Measurements from ENCODE around the gene ANKIB1.

Gene ANKIB1

GRCh38 chr7:92352009-92352408, 106.2 kb downstream of the ANKIB1 start:
- TF ChIP-seq REST (IDR thresholded peaks at IDR 0.05; ENCODE audit: insufficient replicate concordance, low read depth) (no peak), CTCF (IDR thresholded peaks at IDR 0.05; ENCODE audit: insufficient read depth, low read length) (no peak), SPI1 (IDR thresholded peaks at IDR 0.05; ENCODE audit: borderline replicate concordance, low read depth) (no peak), GABPA (IDR thresholded peaks at IDR 0.05; ENCODE audit: low read depth) (no peak), POLR2AphosphoS5 (IDR thresholded peaks at IDR 0.05; ENCODE audit: low read depth) (no peak)
- no peaks in the 10 kb centered on the region for H3K27me3 ChIP-seq (ENCODE audit: insufficient read depth, poor library complexity, severe bottlenecking)
- no peak overlapping the region for H3K27ac ChIP-seq (replicated peaks)
- no peak for DNase-seq (ENCODE audit: low read depth in 1 of 2, low spot score in 1 of 2)
- no peak overlapping the region for H3K4me3 ChIP-seq (replicated peaks; ENCODE audit: insufficient read depth, low read length)

GRCh38 chr7:92354214-92354613, 108.4 kb downstream of the ANKIB1 start:
- no peak for TF ChIP-seq SPI1 (IDR thresholded peaks at IDR 0.05; ENCODE audit: borderline replicate concordance, low read depth)
- TF ChIP-seq CTCF (IDR thresholded peaks at IDR 0.05; ENCODE audit: insufficient read depth, low read length), result no peak
- TF ChIP-seq REST (IDR thresholded peaks at IDR 0.05; ENCODE audit: insufficient replicate concordance, low read depth), result no peak
- TF ChIP-seq GABPA (IDR thresholded peaks at IDR 0.05; ENCODE audit: low read depth), result no peak
- TF ChIP-seq POLR2AphosphoS5 (IDR thresholded peaks at IDR 0.05; ENCODE audit: low read depth), result no peak

GRCh38 chr7:92356406-92356805, 110.6 kb downstream of the ANKIB1 start:
- no peaks in the 10 kb centered on the region for H3K27me3 ChIP-seq (ENCODE audit: insufficient read depth, poor library complexity, severe bottlenecking)
- no peak overlapping the region for H3K27ac ChIP-seq (replicated peaks)
- no peak for DNase-seq (ENCODE audit: low read depth in 1 of 2, low spot score in 1 of 2)
- TF ChIP-seq GABPA (IDR thresholded peaks at IDR 0.05; ENCODE audit: low read depth) (no peak), CTCF (IDR thresholded peaks at IDR 0.05; ENCODE audit: insufficient read depth, low read length) (no peak), REST (IDR thresholded peaks at IDR 0.05; ENCODE audit: insufficient replicate concordance, low read depth) (no peak), POLR2AphosphoS5 (IDR thresholded peaks at IDR 0.05; ENCODE audit: low read depth) (no peak), SPI1 (IDR thresholded peaks at IDR 0.05; ENCODE audit: borderline replicate concordance, low read depth) (no peak)
- H3K4me3 ChIP-seq (replicated peaks; ENCODE audit: insufficient read depth, low read length), result no peak overlapping the region

More at GRCh38 chr7:92354214-92354613, 108.4 kb downstream of the ANKIB1 start:
- Histone ChIP-seq H3K4me3 (replicated peaks; ENCODE audit: insufficient read depth, low read length) (no peak overlapping the region), H3K27me3 (ENCODE audit: insufficient read depth, poor library complexity, severe bottlenecking) (no peaks in the 10 kb centered on the region), H3K27ac (replicated peaks) (no peak overlapping the region)
- no peak for DNase-seq (ENCODE audit: low read depth in 1 of 2, low spot score in 1 of 2)

Measured in HL-60 (cell line).